Glomerular endothelial cell (primary cell): ENCODE results near the gene ECT2. TPM values are rescaled to one million over a fixed set of nuclear protein-coding genes. Genes with fewer than 3 reads are reported as not detected.
A peak's percentile ranks its signal among the peaks of the same experiment; 100 is the strongest.
"Not testable (repeated sequence)": the region's sequence is repeated elsewhere in the genome, so short reads cannot be mapped to it uniquely, and the experiment has no call there.

Experiments used
- DNase-seq: peaks from one replicate; pipeline ENCODE4 v3.0.0-alpha.2; 2011; ENCODE audit warnings: low read depth, low spot score; ENCODE audit errors: extremely low read depth
- total RNA-seq: library from RNA; depleted of rRNA; stranded (reverse); fragments of >200 nt; gene quantifications from 2 replicates; pipeline ENCODE4 v1.2.3, GENCODE V29; 2015

Gene ECT2
- total RNA-seq, 1 donor from 2014 or later = 23.0 TPM

DNA sequence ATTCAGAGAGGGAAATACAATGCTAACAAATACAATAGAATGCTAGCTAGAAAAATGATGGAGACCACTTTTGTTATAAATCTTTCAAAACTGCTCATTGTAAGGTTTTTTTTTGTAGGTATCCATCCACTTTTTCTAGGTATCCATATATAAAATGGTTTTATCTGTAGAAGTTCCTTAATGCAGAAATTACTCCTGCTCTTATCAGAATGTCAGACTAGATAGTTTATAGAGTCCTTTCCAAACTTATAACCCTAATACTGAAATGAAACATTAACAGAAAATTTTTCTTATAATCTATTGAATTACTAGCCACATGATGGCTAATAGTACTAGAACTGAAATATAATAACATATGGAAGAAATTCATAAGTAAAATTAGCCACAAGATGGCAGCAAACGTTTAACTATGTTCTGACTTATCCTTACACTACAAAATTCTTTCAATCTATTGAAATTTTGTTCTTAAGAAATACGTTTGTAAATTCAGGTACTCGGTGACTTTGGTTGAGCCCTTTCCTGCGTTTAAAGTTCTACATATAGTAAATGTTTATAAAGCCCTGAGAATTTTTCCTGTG, 58.5 kb downstream of the ECT2 start:
- DNase-seq = peak; percentile 64

DNA sequence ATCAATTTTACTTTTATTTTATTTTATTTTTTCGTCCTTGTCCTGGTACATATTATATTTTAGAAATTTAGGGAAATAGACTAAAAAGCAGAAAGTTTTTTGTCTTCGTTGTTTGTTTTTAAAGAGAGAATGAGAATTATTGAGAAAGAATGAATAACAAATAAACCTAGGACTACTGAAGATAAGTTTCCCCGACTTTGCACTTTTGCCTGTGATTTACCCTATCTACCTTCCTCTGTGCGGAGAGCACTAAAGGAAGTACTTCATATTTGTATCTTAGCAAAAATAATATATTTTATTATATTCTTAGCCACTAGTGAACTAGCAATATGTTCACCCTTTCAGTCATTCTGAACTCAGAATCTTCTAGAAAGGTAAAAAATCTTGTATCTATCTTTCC, 60.6 kb downstream of the ECT2 start:
- no peak for DNase-seq

DNA sequence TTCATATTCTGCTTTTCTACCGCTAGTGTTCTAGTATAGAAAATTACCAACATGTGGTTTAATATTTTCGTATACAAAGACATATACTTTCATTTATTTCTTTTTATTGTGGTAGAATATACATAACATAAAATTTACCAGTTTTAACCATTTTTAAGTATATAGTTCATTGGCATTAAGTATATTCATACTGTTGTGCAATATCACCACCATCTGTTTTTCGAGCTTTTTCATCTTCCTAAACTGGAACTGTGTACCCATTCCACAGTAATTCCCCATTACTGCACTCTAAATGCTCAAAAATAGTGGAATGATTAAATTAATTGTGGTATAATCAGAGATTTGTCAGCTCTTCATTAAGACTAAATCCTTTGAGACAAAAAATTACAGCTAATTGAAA, 62.9 kb downstream of the ECT2 start:
- no peak for DNase-seq

DNA sequence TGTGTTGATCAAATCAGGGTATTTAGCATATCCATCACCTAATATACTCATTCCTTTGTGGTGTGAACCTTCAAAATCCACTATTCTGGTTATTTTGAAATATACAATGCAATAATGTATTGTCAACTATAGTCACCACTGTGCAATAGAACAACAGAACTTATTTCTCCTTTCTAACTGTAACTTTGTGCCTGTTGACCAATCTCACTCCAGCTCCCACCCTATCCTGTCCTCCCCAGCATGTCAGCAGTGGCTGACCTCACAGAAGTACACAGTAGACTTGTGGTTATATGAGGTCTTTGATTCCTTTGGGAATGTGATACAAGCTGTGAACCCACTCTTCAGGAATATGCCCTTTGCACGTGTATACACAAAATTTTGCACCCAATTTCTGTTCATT, 64.2 kb downstream of the ECT2 start:
- no peak for DNase-seq

DNA sequence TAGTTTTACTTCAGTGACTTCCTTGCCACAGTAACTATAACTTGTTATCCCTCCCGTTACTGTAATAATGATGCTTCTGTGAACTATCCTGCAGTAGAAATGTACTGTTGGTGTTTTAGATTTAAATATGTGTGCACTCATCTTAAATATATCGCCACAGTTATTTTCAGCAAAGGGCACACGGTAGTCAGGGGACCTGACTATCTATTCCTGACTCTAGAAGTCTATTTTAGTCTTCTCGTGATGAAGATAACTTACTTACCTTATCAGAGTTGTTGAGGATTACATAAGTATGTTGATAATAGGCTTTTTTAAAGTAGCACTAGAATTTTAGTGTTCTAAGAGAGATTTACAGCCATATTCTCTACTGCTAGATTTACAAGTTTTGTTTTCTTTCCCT, 65.3 kb downstream of the ECT2 start:
- no peak for DNase-seq

DNA sequence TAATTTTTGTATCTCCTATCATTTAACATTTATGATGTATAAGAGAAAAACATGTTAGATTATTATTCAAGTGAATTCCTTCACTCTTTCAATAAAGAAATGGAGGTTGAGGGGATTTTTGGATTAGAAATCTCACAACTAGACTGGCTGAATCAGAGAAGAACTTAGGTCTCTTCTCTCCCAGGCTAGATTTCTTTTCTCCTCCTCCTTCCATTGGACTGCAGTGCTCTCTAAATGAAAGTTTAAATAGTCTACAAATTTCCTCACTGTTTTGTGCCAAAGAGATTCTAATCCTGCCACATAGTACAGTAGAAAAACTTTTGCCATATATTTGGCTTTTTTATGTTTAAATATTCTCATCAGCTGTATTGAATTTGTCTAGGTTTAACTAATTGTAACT, 65.8 kb downstream of the ECT2 start:
- no peak for DNase-seq

DNA sequence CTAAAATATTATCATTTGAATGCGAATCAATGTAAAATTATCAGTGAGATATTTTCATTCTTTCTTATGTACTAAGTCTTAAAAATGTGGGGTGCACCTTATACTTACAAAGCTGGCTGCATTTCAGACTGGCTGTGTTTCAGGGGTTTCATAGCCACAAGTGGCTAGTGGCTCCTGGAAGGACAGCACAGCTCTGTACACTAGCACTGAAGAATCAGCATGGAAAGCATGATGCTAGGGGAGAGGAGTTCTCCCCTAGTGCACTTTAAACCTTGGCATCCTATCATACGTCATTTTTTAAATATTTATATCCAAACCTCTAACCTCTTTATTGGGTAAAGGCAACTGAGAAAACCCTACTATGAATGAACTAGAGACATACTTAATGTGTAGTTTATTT, 66.4 kb downstream of the ECT2 start:
- no peak for DNase-seq

DNA sequence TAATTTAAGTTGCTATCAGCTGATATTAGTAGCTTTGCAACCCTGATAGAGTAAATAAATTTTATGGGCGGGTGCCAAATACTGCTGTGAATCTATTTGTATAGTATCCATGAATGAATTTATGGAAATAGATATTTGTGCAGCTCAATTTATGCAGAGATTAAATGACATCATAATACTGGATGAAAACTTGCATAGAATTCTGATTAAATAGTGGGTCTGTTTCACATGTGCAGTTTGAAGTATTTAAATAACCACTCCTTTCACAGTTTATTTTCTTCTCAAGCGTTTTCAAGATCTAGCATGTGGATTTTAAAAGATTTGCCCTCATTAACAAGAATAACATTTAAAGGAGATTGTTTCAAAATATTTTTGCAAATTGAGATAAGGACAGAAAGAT, 70.0 kb downstream of the ECT2 start:
- no peak for DNase-seq

DNA sequence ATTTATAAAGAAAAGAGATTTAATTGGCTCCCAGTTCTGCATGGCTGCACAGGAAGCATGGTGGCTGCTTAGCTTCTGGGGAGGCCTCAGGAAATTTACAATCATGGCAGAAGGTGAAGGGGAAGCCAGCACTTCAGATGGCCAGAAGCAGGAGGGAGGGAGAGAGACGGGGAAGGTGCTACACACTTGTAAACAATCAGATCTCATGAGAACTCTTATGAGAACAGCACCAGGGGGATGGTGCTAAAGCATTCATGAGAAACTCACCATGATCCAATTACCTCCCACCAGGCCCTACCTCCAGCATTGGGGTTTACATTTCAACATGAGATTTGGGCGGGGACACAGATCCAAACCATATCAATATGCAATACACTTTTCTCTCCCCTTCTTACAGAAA, 73.7 kb downstream of the ECT2 start:
- no peak for DNase-seq

DNA sequence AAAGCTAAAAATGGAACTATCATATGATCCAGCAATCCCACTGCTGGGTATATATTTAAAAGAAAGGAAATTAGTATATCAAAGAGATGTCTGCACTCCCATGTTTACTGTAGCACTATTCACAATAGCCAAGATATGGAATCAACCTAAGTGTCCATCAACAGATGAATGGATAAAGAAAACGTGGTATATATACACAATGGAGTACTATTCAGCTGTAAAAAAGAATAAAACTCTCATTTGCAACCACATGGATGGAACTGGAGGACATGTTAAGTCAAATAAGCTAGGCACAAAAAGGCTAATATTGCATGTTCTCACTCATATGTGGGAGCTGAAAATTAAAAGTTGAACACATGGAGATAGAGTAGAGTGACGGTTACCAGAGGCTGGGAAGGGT, 76.7 kb downstream of the ECT2 start:
- not testable (repeated sequence) for DNase-seq

DNA sequence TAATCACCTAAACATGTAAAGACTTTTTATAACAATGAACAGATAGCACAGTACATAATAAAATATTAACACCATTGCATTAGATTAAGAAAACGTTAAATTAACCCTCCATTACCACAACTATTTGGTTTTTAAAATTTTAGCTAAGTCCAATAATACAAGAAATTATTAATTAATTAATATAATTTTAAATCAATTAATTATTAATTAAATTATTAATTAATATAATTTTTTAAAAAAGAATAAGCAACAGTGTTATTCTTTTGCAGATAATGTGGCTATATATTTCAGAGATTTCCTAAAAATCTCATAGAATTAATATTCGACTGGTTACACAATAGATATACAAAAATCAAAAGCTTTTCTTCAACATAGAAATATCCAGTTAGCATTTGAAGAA, 82.5 kb downstream of the ECT2 start:
- no peak for DNase-seq

DNA sequence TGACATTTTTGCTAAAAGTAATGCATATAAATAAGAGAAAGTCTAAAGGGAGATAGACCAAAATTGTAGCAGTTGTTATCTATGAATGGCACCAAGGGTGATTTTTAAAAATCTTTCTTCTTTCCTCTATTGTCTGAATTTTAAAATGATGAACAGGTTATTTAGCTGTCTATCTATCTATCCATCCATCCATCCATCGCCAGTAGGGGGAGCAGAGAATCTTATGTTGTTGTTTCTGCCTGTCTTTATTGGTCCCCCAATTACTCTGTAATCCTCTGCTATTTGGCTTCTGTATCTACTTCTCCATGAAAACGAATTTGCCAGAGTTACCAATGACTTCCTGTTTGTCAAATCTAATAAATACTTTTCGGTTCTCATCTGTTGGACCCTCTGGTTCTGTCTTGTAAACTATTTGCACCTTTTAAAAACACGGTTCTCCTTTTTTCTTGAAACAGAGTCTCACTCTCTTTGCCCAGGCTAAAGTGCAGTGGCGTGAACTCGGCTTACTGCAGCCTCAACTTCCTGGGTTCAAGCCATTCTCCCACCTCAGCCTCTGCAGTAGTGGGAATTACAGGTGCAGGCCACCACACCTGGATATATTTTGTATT, 86.0 kb downstream of the ECT2 start:
- DNase-seq = peak; percentile 51

DNA sequence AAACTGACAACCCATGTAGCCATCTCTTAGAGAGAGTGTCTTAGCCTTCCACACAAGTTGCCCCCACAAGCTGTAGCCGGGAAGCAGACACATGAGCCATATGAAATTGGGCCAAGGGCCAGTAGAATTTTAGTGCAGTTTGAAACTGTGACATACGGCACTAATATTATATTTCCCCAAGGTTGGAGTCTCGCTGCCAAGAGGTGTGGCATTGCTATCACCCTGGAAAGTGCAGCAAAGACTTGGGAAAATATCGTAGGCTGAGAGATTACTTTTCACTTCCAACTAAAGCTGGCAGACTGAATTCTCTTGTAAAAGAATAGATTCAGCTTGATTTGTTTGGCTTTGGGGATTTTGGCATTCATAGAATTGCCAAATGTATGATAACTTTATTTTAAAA, 89.2 kb downstream of the ECT2 start:
- DNase-seq = no peak

DNA sequence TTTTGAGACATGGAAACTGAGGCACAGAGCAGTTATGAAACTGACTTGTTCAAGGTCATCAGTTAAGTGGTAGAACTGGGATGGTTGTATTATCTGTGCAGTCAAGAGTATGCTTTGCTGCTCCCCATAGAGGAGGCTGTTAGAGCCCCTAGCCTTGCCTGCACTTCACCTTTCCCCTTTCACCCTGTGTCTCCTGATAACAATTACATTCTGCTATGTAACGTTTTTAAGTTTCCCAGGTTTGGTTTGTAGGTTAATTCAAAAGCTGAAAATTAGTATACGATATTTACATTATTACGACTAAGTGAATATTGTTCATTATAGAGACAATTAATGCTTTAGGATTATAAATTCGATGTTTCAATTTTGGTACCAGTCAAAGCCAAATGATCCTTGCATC, 89.9 kb downstream of the ECT2 start:
- DNase-seq = no peak

DNA sequence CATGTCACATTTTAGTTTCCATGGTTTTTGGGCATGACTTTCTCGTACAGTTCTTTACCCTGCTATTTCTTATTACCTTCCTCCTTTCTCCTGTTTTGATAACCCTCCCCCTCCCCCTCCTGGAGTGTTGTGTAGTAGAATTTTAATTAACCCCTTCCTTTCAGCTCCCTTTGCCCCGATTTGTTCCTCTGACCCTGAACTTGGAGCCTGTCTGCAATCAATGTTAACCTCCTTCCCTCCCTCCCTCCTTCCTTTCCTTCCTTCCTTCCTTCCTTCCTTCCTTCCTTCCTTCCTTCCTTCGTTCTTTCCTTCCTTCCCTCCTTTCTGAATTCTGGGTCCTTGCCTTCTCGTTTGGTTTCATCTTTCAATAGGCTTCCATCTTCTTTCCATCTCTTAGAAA, 90.4 kb downstream of the ECT2 start:
- no peak for DNase-seq

DNA sequence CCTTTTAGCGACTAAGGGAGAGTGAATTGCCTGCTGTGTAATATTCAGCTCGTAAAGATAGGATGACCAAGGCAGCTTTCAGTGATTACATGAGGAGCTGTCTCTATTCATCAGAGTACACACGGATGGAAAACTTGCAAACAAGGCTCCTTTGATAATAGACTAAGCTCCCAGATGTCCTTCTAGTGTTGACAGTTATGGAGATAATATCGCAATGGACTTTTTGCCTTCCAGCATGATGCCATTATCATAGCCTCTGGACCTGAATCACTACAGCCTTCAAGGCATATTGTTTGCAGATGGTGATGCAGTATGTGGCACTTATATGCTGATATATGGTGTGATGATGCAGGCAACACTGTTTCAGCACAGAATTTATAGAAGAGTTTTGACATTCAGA, 93.9 kb downstream of the ECT2 start:
- no peak for DNase-seq

DNA sequence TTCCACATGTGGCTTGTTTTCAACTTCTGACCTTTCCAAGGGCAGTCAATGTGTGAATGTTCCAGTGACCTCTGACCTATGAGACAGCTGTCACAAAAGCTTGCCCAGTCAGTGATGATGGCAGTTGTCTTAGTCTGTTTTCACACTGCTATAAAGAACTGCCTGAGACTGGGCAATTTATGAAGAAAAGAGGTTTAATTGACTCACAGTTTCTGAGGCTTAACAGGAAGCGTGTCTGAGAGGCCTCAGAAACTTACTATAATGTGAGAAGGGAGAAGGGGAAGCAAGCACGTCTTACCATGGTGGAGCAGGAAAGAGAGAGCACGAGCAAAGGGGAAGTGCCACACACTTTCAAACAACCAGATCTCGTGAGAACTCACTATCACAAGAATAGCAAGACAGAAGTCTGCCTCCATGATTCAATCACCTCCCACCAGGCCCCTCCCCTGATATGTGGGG, 95.6 kb downstream of the ECT2 start:
- DNase-seq = no peak

DNA sequence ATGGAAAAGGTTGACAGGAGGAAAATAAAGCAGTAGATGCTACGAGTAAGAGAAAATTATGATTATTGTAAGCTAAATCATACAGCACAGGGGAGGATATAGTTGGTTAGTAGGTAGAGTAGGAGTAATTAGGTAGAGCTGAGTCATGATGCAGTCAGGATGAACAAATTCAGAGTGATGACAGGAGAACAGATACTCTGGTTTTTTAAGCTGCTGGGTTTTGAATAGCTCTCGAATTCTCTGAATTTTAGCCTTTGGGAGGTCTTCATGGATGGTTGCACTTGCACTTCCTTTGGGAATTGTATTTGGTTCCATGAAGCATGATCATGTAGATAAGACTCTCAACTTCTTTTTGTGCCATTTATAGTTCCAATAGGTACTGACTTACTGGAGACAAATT, 96.2 kb downstream of the ECT2 start:
- DNase-seq = no peak

DNA sequence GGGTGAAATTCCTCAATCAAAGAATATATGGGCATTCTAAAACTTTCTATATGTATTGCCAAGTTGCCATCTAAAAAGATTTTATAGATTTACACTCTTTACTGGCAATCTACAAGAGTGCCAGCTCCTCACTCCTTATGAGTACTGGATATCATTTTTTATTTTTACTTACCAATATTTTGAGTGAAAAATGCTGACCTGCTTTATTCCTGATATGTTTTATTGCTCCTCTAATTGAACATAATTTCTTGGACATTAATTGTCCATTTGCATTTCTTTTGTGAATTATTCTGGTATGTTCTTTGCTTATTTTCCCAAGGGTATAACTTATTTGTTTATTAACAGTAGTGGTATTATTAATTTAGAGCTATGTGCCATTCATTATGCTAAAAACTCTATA, 96.8 kb downstream of the ECT2 start:
- DNase-seq = no peak

DNA sequence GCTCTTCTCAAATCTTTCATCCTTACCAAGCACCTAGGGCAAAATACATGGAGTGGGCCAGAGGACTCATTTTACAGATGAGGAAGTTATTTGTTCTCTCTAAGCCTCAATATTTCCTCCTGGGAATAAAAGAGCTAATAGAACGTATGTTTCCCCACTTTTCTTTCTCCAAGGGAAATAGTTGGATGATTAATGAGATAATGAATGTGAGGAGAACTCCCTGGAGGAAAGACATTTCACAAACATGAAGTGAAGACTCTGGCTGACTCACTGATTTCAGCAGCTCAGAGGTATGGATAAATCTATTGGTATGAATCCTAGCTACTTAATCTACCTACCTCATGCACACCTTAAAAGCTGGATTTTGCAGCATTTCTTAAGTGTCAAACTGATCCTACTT, 98.4 kb downstream of the ECT2 start:
- no peak for DNase-seq

DNA sequence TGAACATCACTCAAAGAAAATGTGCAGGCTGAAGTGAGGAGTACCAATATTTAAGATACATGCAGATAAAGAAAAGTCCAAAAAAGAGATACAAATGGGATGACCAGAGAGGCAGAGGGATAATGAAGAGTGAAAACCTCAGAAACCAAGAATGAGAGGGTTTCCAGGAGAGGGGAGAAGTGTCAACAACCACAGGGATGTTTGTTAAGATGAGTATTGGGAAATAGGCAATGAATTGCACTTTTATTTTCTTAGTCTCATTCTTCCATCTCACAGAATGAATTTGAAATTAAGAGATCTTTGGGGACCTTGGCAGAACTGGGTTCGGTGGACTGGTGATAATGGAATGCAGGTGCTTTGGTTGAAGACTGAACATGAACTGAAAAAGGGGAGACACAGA, 102.5 kb downstream of the ECT2 start:
- no peak for DNase-seq

DNA sequence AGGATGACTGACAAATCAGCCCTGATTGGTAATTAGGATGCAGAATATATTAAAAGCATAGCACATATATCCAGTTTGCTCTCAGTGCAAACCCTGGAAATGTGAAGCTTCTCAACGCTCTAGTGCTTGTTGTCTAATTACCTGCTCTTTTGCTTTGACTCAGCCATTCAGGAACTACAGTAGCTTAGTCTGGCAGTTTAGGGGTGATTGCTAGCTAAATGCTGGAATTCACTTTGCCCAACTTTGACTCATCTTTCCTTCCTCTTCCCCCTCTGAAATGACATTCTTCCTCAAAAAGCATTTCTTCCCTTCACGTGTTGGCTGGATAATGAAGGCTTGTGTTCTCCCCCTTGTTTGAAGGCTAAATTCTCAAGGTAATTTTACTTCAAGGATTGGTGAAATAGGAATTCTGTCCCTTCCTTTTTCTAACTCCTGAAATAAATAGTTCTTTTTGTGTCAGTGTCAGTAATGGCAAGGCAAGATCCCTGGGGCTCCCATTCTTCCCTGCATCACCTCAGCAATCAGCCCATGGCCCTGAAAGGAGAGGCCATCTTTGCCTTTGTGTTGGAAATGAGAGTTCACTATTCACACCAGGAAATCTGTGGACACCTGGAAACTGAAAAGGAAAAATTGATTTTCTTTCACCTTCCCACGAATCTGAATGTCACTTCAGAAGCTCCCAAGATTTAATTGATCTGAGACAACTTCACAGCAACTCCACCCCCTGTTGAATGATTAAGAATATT, 103.6 kb downstream of the ECT2 start:
- no peak for DNase-seq
